NT2/D1 (cell line): ENCODE data around the gene THOC5.

Experiments
- SUZ12 ChIP-seq: IDR thresholded peaks from 2 replicates; pipeline ENCODE4 v1.6.1; 2011; ENCODE audit not compliant: insufficient read length, insufficient read depth; ENCODE audit errors: extremely low read depth
- YY1 ChIP-seq: IDR thresholded peaks from 2 replicates; pipeline ENCODE4 v1.6.1; 2011; ENCODE audit not compliant: insufficient read length, insufficient read depth

DNA sequence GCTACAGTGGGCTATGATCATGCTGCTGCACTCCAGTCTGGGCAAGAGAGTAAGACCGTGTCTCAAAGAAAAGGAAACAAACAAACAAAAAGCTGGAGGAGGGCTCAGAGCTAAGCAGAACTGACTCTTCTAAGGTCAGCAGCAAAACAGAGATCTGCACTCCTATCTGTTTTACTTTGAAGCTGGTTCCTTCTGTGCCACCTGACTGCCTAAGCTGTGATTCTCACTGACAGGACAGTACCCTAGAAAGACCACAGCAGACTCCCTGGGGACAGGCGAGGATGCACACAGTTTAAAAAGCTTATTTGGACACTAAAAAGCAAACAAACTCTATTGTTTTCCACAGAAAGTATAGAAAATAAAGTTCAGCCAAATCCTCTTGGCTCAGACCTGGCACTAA lies 43.0 kb downstream of the THOC5 start:
- TF ChIP-seq SUZ12 (no peak), YY1 (no peak)
